Occipital lobe (tissue), 3 donors: ENCODE results near the gene MATCAP1. TPM values are rescaled to one million over a fixed set of nuclear protein-coding genes. Genes with fewer than 3 reads are reported as not detected.

Experiments used
- DNase-seq: peaks from one replicate; lab custom pipeline; 2025; lab: John Stamatoyannopoulos, UW
- small RNA-seq: library from RNA; depleted of rRNA; stranded (forward); fragments of <200 nt; gene quantifications from one replicate; pipeline ENCODE3, GENCODE V24; 2014
- total RNA-seq: library from RNA; depleted of rRNA; stranded (reverse); fragments of >200 nt; gene quantifications from one replicate; pipeline ENCODE4 v1.2.3, GENCODE V29; 2014

MATCAP1 gene
- total RNA-seq, 1 donor from 2014 or later, result 49.1 TPM

GRCh38 chr16:67141391-67141790 lies 42.4 kb downstream of the MATCAP1 start:
- DNase-seq, result no peak

GRCh38 chr16:67137605-67138004 lies 46.2 kb downstream of the MATCAP1 start:
- no peak for DNase-seq

GRCh38 chr16:67129422-67129821 lies 54.3 kb downstream of the MATCAP1 start:
- DNase-seq, result no peak

DNA sequence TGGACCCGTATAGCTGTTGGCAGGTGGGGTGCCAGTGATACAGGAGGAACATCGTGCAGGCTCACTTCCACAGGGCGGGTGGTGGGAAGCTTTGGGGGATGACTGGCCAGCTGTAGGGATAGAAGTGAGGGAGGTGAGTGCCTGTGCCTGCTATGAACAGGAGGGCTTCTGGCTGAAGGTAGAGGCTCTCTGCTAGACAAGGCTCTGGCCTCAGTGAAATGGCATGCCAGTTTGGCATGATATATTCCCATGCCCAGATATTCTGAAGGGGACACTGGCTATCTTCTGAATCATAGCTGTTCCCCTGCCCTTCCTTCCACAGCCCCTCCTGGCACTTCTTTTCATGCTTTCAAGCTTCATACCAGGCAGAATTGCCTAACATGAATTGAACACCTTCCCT lies 54.9 kb downstream of the MATCAP1 start:
- DNase-seq, result no peak

GRCh38 chr16:67128417-67128816 lies 55.3 kb downstream of the MATCAP1 start:
- DNase-seq, result no peak

Small RNA genes within 50 kb of the gene (small RNA-seq; reads per million reads assigned to genes)
- gene MIR328, result 6.7 reads per million, percentile 91 among the genes with 10 or more reads in this experiment

Other genes starting within 250 kb of the MATCAP1 start
- 80.5 TPM for gene CIAO2B, start 249.6 kb downstream of the MATCAP1 start, total RNA-seq
- 24.6 TPM for gene CES2, start 248.4 kb downstream of the MATCAP1 start, total RNA-seq
- 0.78 TPM for gene CES3, start 222.7 kb downstream of the MATCAP1 start, total RNA-seq
- gene CES4A, start 195.4 kb downstream of the MATCAP1 start, total RNA-seq, result 15.4 TPM
- 65.4 TPM for gene CBFB, start 154.8 kb downstream of the MATCAP1 start, total RNA-seq
- 19.8 TPM for gene PHAF1, start 74.0 kb downstream of the MATCAP1 start, total RNA-seq
- gene B3GNT9, start 33.0 kb downstream of the MATCAP1 start, total RNA-seq, result 1.2 TPM
- 1.2 TPM for gene TRADD, start 24.1 kb downstream of the MATCAP1 start, total RNA-seq
- 2.0 TPM for gene FBXL8, start 24.0 kb downstream of the MATCAP1 start, total RNA-seq
- gene HSF4, start 19.2 kb downstream of the MATCAP1 start, total RNA-seq, result 5.1 TPM
- 4.1 TPM for gene NOL3, start 13.4 kb downstream of the MATCAP1 start, total RNA-seq
- gene EXOC3L1, start 6.2 kb upstream of the MATCAP1 start, total RNA-seq, result 0.47 TPM
- 17.8 TPM for gene E2F4, start 8.2 kb upstream of the MATCAP1 start, total RNA-seq
- gene ELMO3, start 15.2 kb upstream of the MATCAP1 start, total RNA-seq, result 0.16 TPM
- 14.7 TPM for gene TMEM208, start 43.2 kb upstream of the MATCAP1 start, total RNA-seq
- 2.5 TPM for gene FHOD1, start 63.5 kb upstream of the MATCAP1 start, total RNA-seq
- gene SLC9A5, start 65.0 kb upstream of the MATCAP1 start, total RNA-seq, result 1.2 TPM
- 2.3 TPM for gene PLEKHG4, start 95.6 kb upstream of the MATCAP1 start, total RNA-seq
- 0.31 TPM for gene KCTD19, start 142.8 kb upstream of the MATCAP1 start, total RNA-seq
- 1.4 TPM for gene LRRC36, start 142.9 kb upstream of the MATCAP1 start, total RNA-seq
- gene TPPP3, start 209.5 kb upstream of the MATCAP1 start, total RNA-seq, result 2.3 TPM
- 2.3 TPM for gene ZDHHC1, start 232.5 kb upstream of the MATCAP1 start, total RNA-seq
- not detected for gene HSD11B2, start 247.2 kb upstream of the MATCAP1 start, total RNA-seq